Thyroid gland (tissue), 4 donors: Measurements from ENCODE around the gene EMC6. TPM values are rescaled to one million over a fixed set of nuclear protein-coding genes. Genes with fewer than 3 reads are reported as not detected.

Experiments used
- DNase-seq, 2 donors: peaks; one replicate each; pipeline ENCODE4 v3.0.0-alpha.2; 2019
- H3K27ac ChIP-seq, 3 donors: fragments of 200-600 bp; sonication (generic); 1 replicate in 2 of 3; 2 replicates in 1 of 3; pipeline ENCODE4 v1.5.1; 2016 to 2019; ENCODE audit warnings: mild to moderate bottlenecking in 1 of 3, moderate library complexity in 1 of 3
- H3K27me3 ChIP-seq: fragments of 200-600 bp; sonication (generic); one replicate; pipeline ENCODE4 v1.5.1; 2019
- H3K36me3 ChIP-seq, 2 donors: fragments of 200-600 bp; sonication (generic); one replicate each; pipeline ENCODE4 v1.5.1; 2016 to 2019
- H3K4me1 ChIP-seq, 2 donors: fragments of 200-600 bp; sonication (generic); one replicate each; pipeline ENCODE4 v1.5.1; 2017 to 2019
- H3K4me3 ChIP-seq, 3 donors: fragments of 200-600 bp; sonication (generic); replicated peaks in 1 of 3; 1 replicate in 2 of 3; 2 replicates in 1 of 3; pipeline ENCODE4 v1.5.1; 2016; ENCODE audit warnings: mild to moderate bottlenecking in 1 of 3
- H3K9me3 ChIP-seq: fragments of 200-600 bp; sonication (generic); one replicate; pipeline ENCODE4 v1.5.1; 2017
- CTCF ChIP-seq, 6 experiments: fragments of 200-600 bp in 3 of 6; fragments of 450-650 bp in 3 of 6; sonication (generic) in 3 of 6; IDR thresholded peaks; one replicate each; pipeline ENCODE4 v1.5.1; 2016 to 2019; ENCODE audit warnings: antibody characterized with exemption in 6 of 6, mild to moderate bottlenecking in 2 of 6, inconsistent platforms in 1 of 6, moderate library complexity in 1 of 6
- POLR2A ChIP-seq, 2 donors: fragments of 450-650 bp; IDR thresholded peaks; one replicate each; pipeline ENCODE4 v1.6.1; 2017; ENCODE audit warnings: antibody characterized with exemption in 2 of 2, mild to moderate bottlenecking in 2 of 2, moderate library complexity in 1 of 2
- WGBS, 2 donors: methylation state at CpG; one replicate each; pipeline ENCODE4 v1.1.5; 2017; 5-methylcytosine and 5-hydroxymethylcytosine counted together
- intact Hi-C: fragments of 100-400 bp; cut with DNase I; formaldehyde crosslinking; loops from one replicate; pipeline ENCODE4 v1.15.1; 2023
- total RNA-seq, 4 donors: library from RNA; depleted of rRNA; stranded (reverse); fragments of >200 nt; gene quantifications; one replicate each; pipeline ENCODE4 v1.2.3, GENCODE V29; 2016

EMC6 gene
- total RNA-seq, 4 donors from 2014 or later, result 4.1 to 17.3 (median 11.5) TPM

- Histone ChIP-seq H3K27ac (peak overlapping the region in 2 of 3 donors; percentile 29 to 38), H3K36me3 (peaks cover 15 to 18% of the 10 kb centered on the region in 2 donors), H3K27me3 (no peaks in the 10 kb centered on the region), H3K4me3 (no peak overlapping the region), H3K9me3 (no peaks in the 10 kb centered on the region), H3K4me1 (peaks cover 0 to 11% of the 10 kb centered on the region in 2 donors)
- 72 to 78% methylated on average over 20 to 21 of the region's 22 CpGs for WGBS, 2 donors
- intact Hi-C loops, result no loop called here
- peak; percentile 24 to 32 for DNase-seq
- TF ChIP-seq CTCF (IDR thresholded peaks at IDR 0.05) (no peak), POLR2A (IDR thresholded peaks at IDR 0.05) (no peak)
Observed at GRCh38 chr17:3659541-3660111, 9.0 kb upstream of the EMC6 start.

GRCh38 chr17:3660311-3660891 lies 8.2 kb upstream of the EMC6 start:
- Histone ChIP-seq H3K27ac (no peak overlapping the region), H3K36me3 (peaks cover 15 to 21% of the 10 kb centered on the region in 2 donors), H3K4me1 (peaks cover 0 to 11% of the 10 kb centered on the region in 2 donors), H3K27me3 (no peaks in the 10 kb centered on the region), H3K9me3 (no peaks in the 10 kb centered on the region), H3K4me3 (no peak overlapping the region)
- no peak for DNase-seq
- WGBS, 2 donors, result 93 to 97% methylated on average over 14 to 16 of the region's 23 CpGs
- intact Hi-C loops, result no loop called here
- TF ChIP-seq POLR2A (IDR thresholded peaks at IDR 0.05) (no peak), CTCF (IDR thresholded peaks at IDR 0.05) (no peak)

- Histone ChIP-seq H3K4me3 (no peak overlapping the region), H3K9me3 (no peaks in the 10 kb centered on the region), H3K27me3 (no peaks in the 10 kb centered on the region), H3K4me1 (peaks cover 5 to 27% of the 10 kb centered on the region in 2 donors), H3K27ac (no peak overlapping the region), H3K36me3 (peaks cover 15 to 21% of the 10 kb centered on the region in 2 donors)
- intact Hi-C loops, result no loop called here
- DNase-seq, result no peak
- TF ChIP-seq POLR2A (IDR thresholded peaks at IDR 0.05), result no peak
- TF ChIP-seq CTCF (IDR thresholded peaks at IDR 0.05), result no peak
- 89 to 94% methylated on average over 16 to 28 of the region's 33 CpGs for WGBS, 2 donors
Observed at GRCh38 chr17:3663102-3664011, 5.3 kb upstream of the EMC6 start.

GRCh38 chr17:3665834-3666233 lies 2.8 kb upstream of the EMC6 start:
- Histone ChIP-seq H3K9me3 (no peaks in the 10 kb centered on the region), H3K27ac (no peak overlapping the region), H3K4me1 (peaks cover 14 to 25% of the 10 kb centered on the region in 2 donors), H3K27me3 (no peaks in the 10 kb centered on the region), H3K4me3 (no peak overlapping the region), H3K36me3 (peaks cover 15 to 21% of the 10 kb centered on the region in 2 donors)
- intact Hi-C loops, result no loop called here
- TF ChIP-seq CTCF (IDR thresholded peaks at IDR 0.05), result no peak
- no peak for TF ChIP-seq POLR2A (IDR thresholded peaks at IDR 0.05)
- WGBS, 2 donors, result 75 to 92% methylated on average over 5 of the region's 5 CpGs
- no peak for DNase-seq
